GM19467 (cell line): ENCODE data around the gene ACAA2.

Source experiments
- ATAC-seq: cut with Tn5 transposase; IDR thresholded peaks from one replicate; pipeline ENCODE4 v1.9.1; 2021; ENCODE audit warnings: mild to moderate bottlenecking, moderate library complexity; ENCODE audit not compliant: unreplicated experiment

ACAA2 gene

DNA sequence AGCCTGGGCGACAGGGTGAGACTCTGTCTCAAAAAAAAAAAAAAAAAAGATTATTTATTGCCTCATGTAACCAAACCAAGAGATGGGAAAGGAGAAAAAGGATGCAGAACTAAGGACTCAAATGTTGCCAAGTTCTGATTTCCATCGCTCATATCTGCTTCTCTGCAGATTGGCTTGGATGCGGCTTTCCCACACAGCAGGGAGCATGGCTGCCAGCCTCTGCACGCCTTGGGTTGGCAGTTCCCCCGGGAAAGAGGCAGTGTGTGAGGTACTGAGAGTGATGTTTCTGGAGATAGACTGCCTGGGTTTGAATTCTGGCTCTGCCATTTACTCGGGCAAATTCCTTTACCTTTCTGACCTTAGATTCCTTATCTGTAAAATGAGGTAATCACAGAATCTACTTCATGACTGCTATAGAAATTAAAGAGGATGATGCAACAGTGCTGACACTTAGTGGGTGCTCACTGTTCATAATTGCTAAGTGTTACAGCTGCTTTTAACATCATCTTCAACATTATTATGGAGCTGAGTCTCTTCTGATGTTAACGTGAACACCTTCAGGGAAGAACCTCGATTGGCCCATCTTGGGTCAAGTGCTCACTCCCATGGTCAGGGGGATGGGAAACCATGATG is 68.8 kb downstream of the ACAA2 start:
- no peak for ATAC-seq

DNA sequence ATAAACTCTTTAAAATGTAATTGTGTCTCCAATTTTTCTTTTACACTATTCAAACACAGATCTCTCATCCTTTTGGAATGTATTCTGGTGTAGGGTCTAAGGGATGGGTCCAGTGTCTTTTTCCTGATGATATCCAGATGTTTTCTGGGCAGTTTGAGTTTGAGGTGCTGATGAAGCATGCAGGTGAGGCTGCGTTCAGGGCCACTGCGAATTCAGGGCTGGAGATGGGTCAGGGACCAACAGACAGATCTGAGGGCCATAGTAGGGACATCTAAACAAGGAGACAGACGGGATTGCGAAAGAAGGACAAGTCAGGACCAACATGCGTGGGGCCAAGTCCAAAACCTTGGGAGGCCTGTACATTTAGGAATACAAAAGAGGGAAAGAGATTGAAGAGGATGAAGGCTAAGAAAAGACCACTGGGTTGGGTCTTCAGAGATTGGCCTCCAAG is 70.2 kb downstream of the ACAA2 start:
- ATAC-seq = no peak

DNA sequence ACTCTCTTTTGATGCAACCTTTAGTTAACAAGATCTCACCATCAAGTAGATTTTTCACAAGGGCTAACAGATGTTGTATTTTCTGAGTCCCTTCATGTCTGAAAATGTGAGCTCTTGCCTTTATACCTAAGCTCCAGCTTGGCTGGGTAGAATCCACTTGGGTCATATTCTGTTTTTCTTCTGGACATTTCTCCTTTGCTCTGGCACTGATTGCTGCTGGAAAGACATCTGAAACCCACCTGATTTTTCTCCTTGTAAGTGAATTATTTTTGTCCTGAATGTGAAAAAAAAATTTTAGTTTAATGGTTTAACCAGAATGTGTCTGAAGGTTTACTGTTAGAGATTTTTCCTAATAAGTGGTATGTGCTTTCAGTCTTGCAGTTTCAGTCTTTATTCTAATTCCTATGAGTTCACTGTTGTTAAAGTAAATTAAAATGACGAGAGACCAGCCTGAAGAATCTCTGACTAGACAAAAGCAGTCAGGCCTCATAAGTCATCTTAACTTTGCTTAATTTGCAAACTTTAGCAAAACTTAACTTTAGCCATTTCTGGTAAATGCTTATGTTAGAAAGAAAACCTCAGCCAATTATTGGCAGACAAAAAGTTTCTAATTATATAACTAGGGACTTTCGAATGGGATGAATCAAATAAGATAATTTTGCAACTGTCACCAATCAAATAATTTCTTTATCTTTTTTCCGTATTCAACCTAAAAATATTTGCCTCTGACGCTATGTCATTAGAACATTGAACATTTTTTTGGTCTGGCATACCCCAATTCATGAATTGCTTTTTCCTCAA is 70.8 kb downstream of the ACAA2 start:
- ATAC-seq = no peak

- no peak for ATAC-seq
Measured at GRCh38 chr18:49739275-49739674, 74.1 kb downstream of the ACAA2 start.

DNA sequence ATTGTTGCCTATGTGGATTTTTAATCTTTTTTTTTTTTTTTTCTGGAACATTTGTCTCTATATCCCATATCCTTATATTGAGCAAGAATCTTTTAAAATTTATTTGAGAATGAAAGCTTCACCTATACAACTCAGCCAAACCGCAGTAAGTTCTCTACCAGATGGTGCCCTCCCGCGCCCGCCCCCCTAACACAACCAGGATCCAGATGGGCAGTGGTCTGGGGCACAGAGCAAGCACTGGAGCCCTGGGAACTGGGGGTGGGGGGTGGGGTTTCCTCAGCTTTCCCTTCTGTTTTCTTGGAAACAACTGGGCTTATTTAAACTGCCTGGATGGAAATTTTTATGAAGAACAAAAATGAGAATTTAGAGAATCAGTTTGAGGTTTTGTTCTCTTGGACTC is 74.6 kb downstream of the ACAA2 start:
- ATAC-seq = no peak

GRCh38 chr18:49734836-49735235 is 78.5 kb downstream of the ACAA2 start:
- ATAC-seq = no peak

GRCh38 chr18:49733896-49734585 is 79.3 kb downstream of the ACAA2 start:
- no peak for ATAC-seq

- no peak for ATAC-seq
Measured at GRCh38 chr18:49733321-49733720, 80.0 kb downstream of the ACAA2 start.
